HepG2 (cell line): ENCODE results near the gene KLHL13. TPM values are rescaled to one million over a fixed set of nuclear protein-coding genes. Genes with fewer than 3 reads are reported as not detected.

Experiments
- ATAC-seq: fragments of 200-7000 bp; cut with Tn5 transposase; 3 replicates; pipeline ENCODE4 v1.9.1; 2020; ENCODE audit warnings: mild to moderate bottlenecking, moderate library complexity
- BruUV-seq: library from RNA; stranded (reverse); fragments of 400-500 nt; replicated peaks from 2 replicates; lab custom pipeline; 2021; lab: Mats Ljungman, UMichigan
- CTCF ChIA-PET: fragments of 300-600 bp; formaldehyde crosslinking; extraction: SDS; loops from one replicate; lab custom pipeline; 2021; ENCODE audit warnings: low total read pairs, inconsistent platforms, low intra/inter-chr PET ratio; lab: Yijun Ruan, JAX
- POLR2A ChIA-PET: fragments of 350-600 bp; sonication (Branson Sonifier 250); formaldehyde crosslinking; loops from one replicate; lab custom pipeline; 2020; ENCODE audit warnings: antibody characterized with exemption, inconsistent platforms; lab: Yijun Ruan, JAX
- DNase-seq: peaks from one replicate; pipeline ENCODE4 v3.0.0-alpha.2; 2015; ENCODE audit warnings: low spot score
- FAIRE-seq: peaks from 3 replicates; lab custom pipeline; 2011; peaks lifted over from hg19 to GRCh38; lab: Jason Lieb, UNC
- H2AFZ ChIP-seq: one replicate; pipeline ENCODE4 v1.6.1; 2011; ENCODE audit warnings: low read length, inconsistent platforms
- H3K27ac ChIP-seq: fragments of 300-600 bp; 3 replicates; pipeline ENCODE4 v1.8.0; 2011; ENCODE audit warnings: mixed run types, mild to moderate bottlenecking, mixed read lengths, low read length, inconsistent platforms; ENCODE audit not compliant: insufficient read depth; ENCODE audit errors: extremely low read length
- H3K27me3 ChIP-seq, 2 experiments: fragments of 200-600 bp in 1 of 2; 2 replicates in 1 of 2; 3 replicates in 1 of 2; pipeline versions ENCODE4 v1.6.0 to v1.8.0; 2011; ENCODE audit warnings: low read length in 2 of 2, mild to moderate bottlenecking in 2 of 2, moderate library complexity in 2 of 2, inconsistent platforms in 1 of 2; ENCODE audit not compliant: insufficient read depth in 2 of 2, control insufficient read depth in 1 of 2
- H3K36me3 ChIP-seq, 2 experiments: fragments of 200-600 bp in 1 of 2; replicated peaks in 1 of 2; 2 replicates in 1 of 2; 3 replicates in 1 of 2; pipeline versions ENCODE4 v1.5.1 to v1.8.0; 2011; ENCODE audit warnings: low read length in 2 of 2, inconsistent platforms in 1 of 2; ENCODE audit not compliant: insufficient read depth in 2 of 2, control insufficient read depth in 1 of 2
- H3K4me1 ChIP-seq: 2 replicates; pipeline ENCODE4 v1.5.1; 2012; ENCODE audit warnings: low read length, inconsistent platforms; ENCODE audit not compliant: insufficient read depth
- H3K4me2 ChIP-seq: 2 replicates; pipeline ENCODE4 v1.6.0; 2011; ENCODE audit warnings: low read depth, low read length, inconsistent platforms
- H3K4me3 ChIP-seq, 3 experiments: fragments of 200-600 bp in 1 of 3; sonication (generic), shearing (Covaris generic) in 1 of 3; replicated peaks in 1 of 3; 2 replicates each; pipeline ENCODE4 v1.5.1; 2011 to 2016; ENCODE audit warnings: low read length in 3 of 3, inconsistent platforms in 2 of 3, low read depth in 2 of 3, mild to moderate bottlenecking in 2 of 3, control low read depth in 1 of 3, mixed read lengths in 1 of 3; ENCODE audit not compliant: insufficient read depth in 1 of 3
- H3K79me2 ChIP-seq: one replicate; pipeline ENCODE4 v1.6.1; 2011; ENCODE audit warnings: low read length, inconsistent platforms; ENCODE audit not compliant: insufficient read depth
- H3K9ac ChIP-seq: 2 replicates; pipeline ENCODE4 v1.6.0; 2011; ENCODE audit warnings: mild to moderate bottlenecking, low read depth, low read length, inconsistent platforms; ENCODE audit not compliant: insufficient read depth
- H3K9me3 ChIP-seq: 2 replicates; pipeline ENCODE4 v1.5.1; 2012; ENCODE audit warnings: mild to moderate bottlenecking, low read length
- H4K20me1 ChIP-seq: 2 replicates; pipeline ENCODE4 v1.6.0; 2011; ENCODE audit warnings: inconsistent platforms, mild to moderate bottlenecking, low read length, moderate library complexity; ENCODE audit not compliant: insufficient read depth
- ATF7-NPFF ChIP-seq: sonication (generic); formaldehyde crosslinking; IDR thresholded peaks from 2 replicates; pipeline ENCODE4 v1.8.1; 2023; ENCODE audit warnings: mild to moderate bottlenecking, low read depth, missing genetic modification reagents, moderate library complexity
- BCL3 ChIP-seq: sonication (generic); formaldehyde crosslinking; IDR thresholded peaks from 2 replicates; pipeline ENCODE4 v1.5.1; 2020; ENCODE audit warnings: mild to moderate bottlenecking, missing genetic modification reagents, moderate library complexity
- BRCA1 ChIP-seq: sonication (generic); formaldehyde crosslinking; IDR thresholded peaks from 2 replicates; pipeline ENCODE4 v1.4.0; 2020; ENCODE audit warnings: missing genetic modification reagents
- CREB1 ChIP-seq, 2 experiments: fragments of 450-650 bp in 1 of 2; IDR thresholded peaks; 2 replicates each; pipeline ENCODE4 v1.6.1; 2016 to 2017; ENCODE audit warnings: control low read depth in 1 of 2, mild to moderate bottlenecking in 1 of 2, missing compliant biosample characterization in 1 of 2, missing genetic modification characterization in 1 of 2
- DR1 ChIP-seq: sonication (generic); formaldehyde crosslinking; IDR thresholded peaks from 2 replicates; pipeline ENCODE4 v1.8.0; 2021; ENCODE audit warnings: mild to moderate bottlenecking, missing genetic modification reagents, inconsistent platforms
- GFI1 ChIP-seq: sonication (generic); formaldehyde crosslinking; IDR thresholded peaks from 2 replicates; pipeline ENCODE4 v1.5.0; 2020; ENCODE audit warnings: missing genetic modification reagents, mild to moderate bottlenecking, borderline replicate concordance
- KDM1A ChIP-seq: IDR thresholded peaks from 2 replicates; pipeline ENCODE4 v1.6.1; 2016; ENCODE audit warnings: missing compliant biosample characterization
- MED8 ChIP-seq: sonication (generic); formaldehyde crosslinking; IDR thresholded peaks from 2 replicates; pipeline ENCODE4 v1.8.1; 2023; ENCODE audit warnings: mild to moderate bottlenecking, missing genetic modification reagents; ENCODE audit not compliant: insufficient replicate concordance
- MXD4 ChIP-seq: IDR thresholded peaks from 2 replicates; pipeline ENCODE4 v1.6.1; 2016; ENCODE audit warnings: mild to moderate bottlenecking, missing biosample characterization, missing genetic modification reagents
- THAP11 ChIP-seq: IDR thresholded peaks from 2 replicates; pipeline ENCODE4 v1.6.1; 2016; ENCODE audit warnings: missing biosample characterization, missing genetic modification reagents
- ZFP82 ChIP-seq: sonication (generic); formaldehyde crosslinking; IDR thresholded peaks from 2 replicates; pipeline ENCODE4 v1.5.1; 2020; ENCODE audit warnings: mild to moderate bottlenecking, missing genetic modification reagents, borderline replicate concordance
- ZNF264 ChIP-seq: sonication (generic); formaldehyde crosslinking; IDR thresholded peaks from 2 replicates; pipeline ENCODE4 v1.4.0; 2020; ENCODE audit warnings: missing genetic modification reagents
- ZNF329 ChIP-seq: sonication (generic); formaldehyde crosslinking; IDR thresholded peaks from 2 replicates; pipeline ENCODE4 v1.9.0; 2021; ENCODE audit warnings: low read depth, mild to moderate bottlenecking, missing genetic modification reagents
- ZNF44 ChIP-seq: sonication (generic); formaldehyde crosslinking; IDR thresholded peaks from 2 replicates; pipeline ENCODE4 v1.5.1; 2020; ENCODE audit warnings: mild to moderate bottlenecking, missing genetic modification reagents
- ZNF563 ChIP-seq: sonication (generic); formaldehyde crosslinking; IDR thresholded peaks from 2 replicates; pipeline ENCODE4 v1.8.0; 2022; ENCODE audit warnings: mild to moderate bottlenecking, moderate library complexity, missing genetic modification reagents
- ZNF768 ChIP-seq: sonication (generic); formaldehyde crosslinking; IDR thresholded peaks from 2 replicates; pipeline ENCODE4 v1.4.0; 2020; ENCODE audit warnings: missing genetic modification reagents
- WGBS: methylation state at CpG from one replicate; pipeline ENCODE4 v1.1.6; 2017; ENCODE audit warnings: low lambda C conversion rate; 5-methylcytosine and 5-hydroxymethylcytosine counted together
- in situ Hi-C: cut with HindIII; loops from 2 replicates; pipeline ENCODE4 v1.10.0; 2017; ENCODE audit warnings: low pct_unique_long_range_greater_than_20kb; ENCODE audit not compliant: extremely low pct_ligation_motif_present
- intact Hi-C: fragments of 100-400 bp; cut with micrococcal nuclease; formaldehyde crosslinking; loops from one replicate; pipeline ENCODE4 v1.10.0; 2022; ENCODE audit not compliant: unreplicated experiment
- polyA plus RNA-seq, 8 experiments: library from polyadenylated mRNA; depleted of rRNA in 3 of 8; stranded (reverse) in 7 of 8; unstranded in 1 of 8; fragments of >200 nt; fragmentation: Illumina TruSeq in 4 of 8; extraction: Trizol in 4 of 8; gene quantifications; 2 replicates each; pipeline versions ENCODE4 v1.2.1 to v1.2.3, GENCODE V29; 2011 to 2016; ENCODE audit warnings: low read depth in 4 of 8, missing spikeins in 1 of 8, mixed read lengths in 1 of 8; ENCODE audit not compliant: insufficient read depth in 1 of 8
- total RNA-seq, 5 experiments: library from RNA; depleted of rRNA; stranded (reverse); fragments of >200 nt; fragmentation: Illumina TruSeq; extraction: Trizol; gene quantifications; 2 replicates each; pipeline ENCODE4 v1.2.3, GENCODE V29; 2016; ENCODE audit warnings: low read depth in 1 of 5

The KLHL13 gene
- total and polyA plus RNA-seq, 2 of the 13 experiments (the other 11 are each of a cell fraction or from before 2014, with no cell fraction given), result 0.28 to 1.6 TPM

DNA sequence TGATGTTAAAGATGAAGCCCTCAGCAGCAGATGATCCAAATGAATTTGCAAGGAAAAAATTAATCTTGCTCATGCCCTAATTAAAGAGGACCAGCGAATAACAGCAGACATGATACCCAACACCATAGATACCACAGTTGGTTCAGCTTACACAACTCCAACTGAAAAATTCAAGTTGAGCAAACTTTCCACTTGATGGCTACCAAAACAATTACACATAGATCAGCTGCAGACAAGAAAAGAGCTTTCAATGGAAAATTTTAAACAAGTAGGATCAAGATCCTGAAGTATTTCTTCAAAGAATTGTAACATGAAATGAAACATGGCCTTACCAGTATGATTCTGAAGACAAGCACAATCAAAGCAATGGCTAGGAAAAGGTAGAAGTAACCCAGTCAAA is 90.0 kb downstream of the KLHL13 start:
- H3K9ac ChIP-seq, result no peak overlapping the region
- TF ChIP-seq ZNF329 (CRISPR knock-in tag), result no peak
- TF ChIP-seq ZNF768, result no peak
- no peak for TF ChIP-seq GFI1
- TF ChIP-seq ZNF264, result no peak
- no peak for TF ChIP-seq BRCA1 (CRISPR knock-in tag)
- CTCF ChIA-PET, result no interaction called here
- DNase-seq (no peak), FAIRE-seq (no peak), ATAC-seq (no peak)
- H3K4me3 ChIP-seq, result no peak overlapping the region
- H3K36me3 ChIP-seq, result no peaks in the 10 kb centered on the region
- no peak overlapping the region for H2AFZ ChIP-seq
- H3K27me3 ChIP-seq, result no peaks in the 10 kb centered on the region
- WGBS, result 0% methylated on average over 1 of the region's 1 CpG
- no peaks in the 10 kb centered on the region for H4K20me1 ChIP-seq
- in situ Hi-C loops (no loop called here), intact Hi-C loops (no loop called here)
- no peaks in the 10 kb centered on the region for H3K4me1 ChIP-seq
- H3K79me2 ChIP-seq, result no peaks in the 10 kb centered on the region
- no peak overlapping the region for H3K4me2 ChIP-seq
- H3K27ac ChIP-seq, result no peak overlapping the region
- POLR2A ChIA-PET, result no interaction called here
- no TSS peak for BruUV-seq
- H3K9me3 ChIP-seq, result no peaks in the 10 kb centered on the region

- Histone ChIP-seq H3K4me1 (no peaks in the 10 kb centered on the region), H3K4me3 (no peak overlapping the region), H3K79me2 (no peaks in the 10 kb centered on the region), H3K4me2 (no peak overlapping the region), H3K27me3 (no peaks in the 10 kb centered on the region), H3K36me3 (no peaks in the 10 kb centered on the region), H3K9ac (no peak overlapping the region), H3K9me3 (no peaks in the 10 kb centered on the region), H3K27ac (no peak overlapping the region), H2AFZ (no peak overlapping the region), H4K20me1 (no peaks in the 10 kb centered on the region)
- intact Hi-C loops, result no loop called here
- ChIA-PET POLR2A (no interaction called here), CTCF (no interaction called here)
- no peak for DNase-seq
- no peak for TF ChIP-seq DR1
- no peak for TF ChIP-seq CREB1 (IDR thresholded peaks at IDR 0.05)
- no peak for TF ChIP-seq CREB1 (CRISPR knock-in tag; IDR thresholded peaks at IDR 0.05)
- TF ChIP-seq MXD4, result no peak
- TF ChIP-seq BCL3 (CRISPR knock-in tag), result no peak
- no peak for TF ChIP-seq ZNF44
- TF ChIP-seq KDM1A (CRISPR knock-in tag), result no peak
- no peak for TF ChIP-seq MED8 (CRISPR knock-in tag)
- TF ChIP-seq ZFP82, result no peak
- no peak for TF ChIP-seq ATF7-NPFF (CRISPR knock-in tag)
- TF ChIP-seq ZNF563 (CRISPR knock-in tag), result no peak
- TF ChIP-seq THAP11 (CRISPR knock-in tag), result no peak
- ATAC-seq, result no peak
- WGBS, result 28% methylated on average over 4 of the region's 4 CpGs
- in situ Hi-C loops, result no loop called here
- FAIRE-seq, result no peak
- BruUV-seq, result no TSS peak
Measured at GRCh38 chrX:118025226-118025625, 91.4 kb downstream of the KLHL13 start.
